Spleen (tissue), 7 donors: ENCODE results near the gene IGF1R.

Source experiments
- CTCF ChIP-seq, 11 experiments: fragments of 200-600 bp in 7 of 11; fragments of 450-650 bp in 4 of 11; sonication (generic) in 4 of 11; IDR thresholded peaks in 8 of 11; conservative IDR thresholded peaks in 3 of 11; 1 replicate in 7 of 11; 2 replicates in 4 of 11; pipeline versions ENCODE4 v1.4.0 to v1.8.0; 2016 to 2021; ENCODE audit warnings: antibody characterized with exemption in 11 of 11, inconsistent platforms in 4 of 11, mild to moderate bottlenecking in 1 of 11
- POLR2A ChIP-seq, 3 donors: fragments of 450-650 bp; IDR thresholded peaks; one replicate each; pipeline ENCODE4 v1.5.1; 2017; ENCODE audit warnings: antibody characterized with exemption in 3 of 3, mild to moderate bottlenecking in 1 of 3
- POLR2AphosphoS5 ChIP-seq, 3 donors: sonication (generic); formaldehyde crosslinking; IDR thresholded peaks; one replicate each; pipeline ENCODE4 v1.5.1; 2017; ENCODE audit warnings: antibody characterized with exemption in 3 of 3
- donor health status: DM: no; HTN: no; CAD: no; lungs with moderate emphysema.
- donor health status: DM: no; HTN: no; CAD: no.
- donor health status: DM: no; HTN: no; CAD: no.

GRCh38 chr15:98941595-98942255, 293.4 kb downstream of the IGF1R start:
- TF ChIP-seq CTCF (IDR thresholded peaks at IDR 0.05 in 8 of 11, conservative IDR thresholded peaks at IDR 0.05 in 3 of 11) = no peak
- TF ChIP-seq POLR2AphosphoS5 (IDR thresholded peaks at IDR 0.05) = no peak
- TF ChIP-seq POLR2A (IDR thresholded peaks at IDR 0.05) = no peak
